Measurements from ENCODE around the gene ASAP2. TPM values are rescaled to one million over a fixed set of nuclear protein-coding genes. Genes with fewer than 3 reads are reported as not detected.

Gene ASAP2
- total RNA-seq, 1 experiment from 2014 or later: 12.6 TPM

DNA sequence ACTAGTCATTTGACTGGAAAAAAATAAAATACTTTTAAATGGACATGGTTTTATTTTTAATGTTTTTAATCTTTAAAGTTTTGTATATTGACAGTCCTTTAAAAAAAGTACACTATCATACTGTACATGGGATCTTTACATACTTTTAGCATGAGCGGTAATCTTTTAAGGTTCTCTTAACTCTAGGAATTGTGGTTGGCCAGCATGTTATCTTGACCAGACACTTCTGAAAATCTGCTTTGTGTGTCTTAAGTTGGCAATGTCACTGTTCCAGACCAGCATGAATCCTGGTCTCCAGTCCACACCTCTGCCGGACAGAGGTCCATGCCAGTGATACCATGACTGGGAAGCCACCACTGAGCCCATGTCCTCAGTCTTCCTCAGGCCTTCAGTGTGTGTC, 199.0 kb downstream of the ASAP2 start:
- no peak overlapping the region for H3K18ac ChIP-seq (ENCODE audit: insufficient read length, low read depth, low read length)
- Mint-ChIP-seq H3K9me3 (no peaks in the 10 kb centered on the region), H3K4me1 (peaks cover under 1 to 4% of the 10 kb centered on the region in 2 experiments; a peak in 2 of 4 replicates), H3K4me3 (no peak overlapping the region), H3K36me3 (ENCODE audit: insufficient read depth in 1 of 3, low read depth in 3 of 3) (peaks cover 2 to 11% (median 2%) of the 10 kb centered on the region in 3 experiments; a peak in 3 of 7 replicates), H3K27ac (no peak overlapping the region), H3K27me3 (ENCODE audit: low read depth) (no peaks in the 10 kb centered on the region; the same call in 1 of the 2 replicates)
- TF ChIP-seq, protein P1, sequence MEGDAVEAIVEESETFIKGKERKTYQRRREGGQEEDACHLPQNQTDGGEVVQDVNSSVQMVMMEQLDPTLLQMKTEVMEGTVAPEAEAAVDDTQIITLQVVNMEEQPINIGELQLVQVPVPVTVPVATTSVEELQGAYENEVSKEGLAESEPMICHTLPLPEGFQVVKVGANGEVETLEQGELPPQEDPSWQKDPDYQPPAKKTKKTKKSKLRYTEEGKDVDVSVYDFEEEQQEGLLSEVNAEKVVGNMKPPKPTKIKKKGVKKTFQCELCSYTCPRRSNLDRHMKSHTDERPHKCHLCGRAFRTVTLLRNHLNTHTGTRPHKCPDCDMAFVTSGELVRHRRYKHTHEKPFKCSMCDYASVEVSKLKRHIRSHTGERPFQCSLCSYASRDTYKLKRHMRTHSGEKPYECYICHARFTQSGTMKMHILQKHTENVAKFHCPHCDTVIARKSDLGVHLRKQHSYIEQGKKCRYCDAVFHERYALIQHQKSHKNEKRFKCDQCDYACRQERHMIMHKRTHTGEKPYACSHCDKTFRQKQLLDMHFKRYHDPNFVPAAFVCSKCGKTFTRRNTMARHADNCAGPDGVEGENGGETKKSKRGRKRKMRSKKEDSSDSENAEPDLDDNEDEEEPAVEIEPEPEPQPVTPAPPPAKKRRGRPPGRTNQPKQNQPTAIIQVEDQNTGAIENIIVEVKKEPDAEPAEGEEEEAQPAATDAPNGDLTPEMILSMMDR (conservative IDR thresholded peaks at IDR 0.05): no peak
- no peak overlapping the region for H4K5ac ChIP-seq (ENCODE audit: insufficient read length, low read depth, low read length)
- no peak overlapping the region for H2BK20ac ChIP-seq (ENCODE audit: low read depth, low read length, poor library complexity, severe bottlenecking)
- no peaks in the 10 kb centered on the region; the same call in 1 of the 2 replicates for H3K4me1 ChIP-seq (ENCODE audit: insufficient read depth, low read length)
- no CpG with 5 or more reads among the region's 2 CpGs for WGBS (ENCODE audit: extremely low coverage, insufficient read length, low lambda C conversion rate)
- no peak overlapping the region for H4K8ac ChIP-seq (replicated peaks; ENCODE audit: insufficient read length, low read depth, low read length)
- no peak overlapping the region for H3T11ph ChIP-seq (ENCODE audit: low read length)
- H3K27me3 ChIP-seq (ENCODE audit: insufficient read depth, low read length): no peaks in the 10 kb centered on the region
- H2AFZ ChIP-seq (ENCODE audit: low read length): no peak overlapping the region
- no peak overlapping the region for H3K9ac ChIP-seq (ENCODE audit: extremely low read depth, insufficient read length, low read length)
- no peaks in the 10 kb centered on the region for H3K79me2 ChIP-seq (ENCODE audit: insufficient read depth, low read length)
- H2BK12ac ChIP-seq (ENCODE audit: insufficient read length, low read depth, low read length): no peak overlapping the region
- H2BK5ac ChIP-seq (ENCODE audit: insufficient read length, low read length): no peak overlapping the region
- H3K4ac ChIP-seq (ENCODE audit: low read depth, low read length): no peak overlapping the region
- no peaks in the 10 kb centered on the region for H3K9me3 ChIP-seq (ENCODE audit: control insufficient read depth, low read depth, low read length)
- H3K56ac ChIP-seq (ENCODE audit: insufficient read length, low read depth, low read length): no peak overlapping the region
- no peak overlapping the region for H2AK5ac ChIP-seq (ENCODE audit: insufficient read length, low read length)
- no peaks in the 10 kb centered on the region for H3K23me2 ChIP-seq (ENCODE audit: insufficient read length, low read depth, low read length, poor library complexity, severe bottlenecking)
- no peak overlapping the region for H3K23ac ChIP-seq (ENCODE audit: insufficient read length, low read depth, low read length)
- H3K4me2 ChIP-seq (ENCODE audit: insufficient read depth, insufficient read length, low read length): no peak overlapping the region
- H3K27ac ChIP-seq (ENCODE audit: insufficient read length, low read depth, low read length): no peak overlapping the region
- no peak overlapping the region for H4K91ac ChIP-seq (ENCODE audit: insufficient read length, low read depth, low read length)
- no peak overlapping the region for H2BK15ac ChIP-seq (ENCODE audit: low read depth, low read length)
- no peaks in the 10 kb centered on the region for H3K79me1 ChIP-seq (ENCODE audit: insufficient read depth, low read depth, low read length, poor library complexity, severe bottlenecking)
- H4K20me1 ChIP-seq (ENCODE audit: control insufficient read depth, insufficient read depth, insufficient read length): no peaks in the 10 kb centered on the region
- no peak overlapping the region for H2BK120ac ChIP-seq (ENCODE audit: low read depth, low read length, poor library complexity, severe bottlenecking)
- H3K14ac ChIP-seq (ENCODE audit: insufficient read depth, low read length): no peak overlapping the region
- no peak for DNase-seq

Data from H9 (cell line).